HCT116 (cell line): ENCODE results near the gene GNG12.

Experiments
- CEBPB ChIP-seq: IDR thresholded peaks from 2 replicates; pipeline ENCODE4 v1.6.1; 2012; ENCODE audit warnings: low read depth
- EZH2 ChIP-seq: fragments of 200-600 bp; sonication (generic); IDR thresholded peaks from 2 replicates; pipeline ENCODE4 v1.6.1; 2017; ENCODE audit warnings: antibody characterized with exemption, mixed run types
- EZH2phosphoT487 ChIP-seq: fragments of 200-600 bp; IDR thresholded peaks from 2 replicates; pipeline ENCODE4 v1.6.1; 2018; ENCODE audit warnings: antibody characterized with exemption, borderline replicate concordance
- FOSL1 ChIP-seq: IDR thresholded peaks from 2 replicates; pipeline ENCODE4 v1.6.1; 2012; ENCODE audit warnings: low read depth
- POLR2A ChIP-seq: IDR thresholded peaks from 2 replicates; pipeline ENCODE4 v1.7.0; 2011; ENCODE audit warnings: borderline replicate concordance; ENCODE audit not compliant: insufficient read depth, insufficient read length; ENCODE audit errors: extremely low read depth
- POLR2AphosphoS5 ChIP-seq: IDR thresholded peaks from 2 replicates; pipeline ENCODE4 v1.6.1; 2011; ENCODE audit warnings: mild to moderate bottlenecking, low read depth, low read length, moderate library complexity
- REST ChIP-seq: IDR thresholded peaks from 2 replicates; pipeline ENCODE4 v1.6.1; 2012; ENCODE audit warnings: low read depth
- SIN3A ChIP-seq: IDR thresholded peaks from 2 replicates; pipeline ENCODE4 v1.6.1; 2012; ENCODE audit warnings: low read depth
- SP1 ChIP-seq: IDR thresholded peaks from 2 replicates; pipeline ENCODE4 v1.6.1; 2012; ENCODE audit warnings: low read depth
- TCF7L2 ChIP-seq: IDR thresholded peaks from 2 replicates; pipeline ENCODE4 v1.7.0; 2011; ENCODE audit warnings: borderline replicate concordance, inconsistent platforms; ENCODE audit not compliant: insufficient read depth, insufficient read length; ENCODE audit errors: extremely low read depth
- YY1 ChIP-seq: IDR thresholded peaks from 2 replicates; pipeline ENCODE4 v1.6.1; 2011; ENCODE audit warnings: low read length, low read depth, moderate library complexity, mild to moderate bottlenecking; ENCODE audit not compliant: insufficient replicate concordance; ENCODE audit errors: extremely low read depth
- ZFX ChIP-seq: fragments of 450-650 bp; IDR thresholded peaks from 2 replicates; pipeline ENCODE4 v1.6.1; 2017
- TF ChIP-seq, protein P1 (sequence below), 3 experiments: fragments of 200-600 bp in 1 of 3; sonication (generic) in 1 of 3; IDR thresholded peaks in 2 of 3; conservative IDR thresholded peaks in 1 of 3; 2 replicates each; pipeline ENCODE4 v1.5.1; 2012 to 2017; ENCODE audit warnings: low read depth in 2 of 3, low read length in 2 of 3, antibody characterized with exemption in 1 of 3, borderline replicate concordance in 1 of 3, control low read depth in 1 of 3, mild to moderate bottlenecking in 1 of 3, mixed read lengths in 1 of 3, mixed run types in 1 of 3, moderate library complexity in 1 of 3; ENCODE audit not compliant: insufficient read depth in 1 of 3
- TF ChIP-seq, protein P2 (sequence below): IDR thresholded peaks from 2 replicates; pipeline ENCODE4 v1.6.1; 2011; ENCODE audit warnings: mild to moderate bottlenecking, low read length, moderate library complexity; ENCODE audit not compliant: insufficient replicate concordance; ENCODE audit errors: extremely low read depth

- TF ChIP-seq, protein P1, sequence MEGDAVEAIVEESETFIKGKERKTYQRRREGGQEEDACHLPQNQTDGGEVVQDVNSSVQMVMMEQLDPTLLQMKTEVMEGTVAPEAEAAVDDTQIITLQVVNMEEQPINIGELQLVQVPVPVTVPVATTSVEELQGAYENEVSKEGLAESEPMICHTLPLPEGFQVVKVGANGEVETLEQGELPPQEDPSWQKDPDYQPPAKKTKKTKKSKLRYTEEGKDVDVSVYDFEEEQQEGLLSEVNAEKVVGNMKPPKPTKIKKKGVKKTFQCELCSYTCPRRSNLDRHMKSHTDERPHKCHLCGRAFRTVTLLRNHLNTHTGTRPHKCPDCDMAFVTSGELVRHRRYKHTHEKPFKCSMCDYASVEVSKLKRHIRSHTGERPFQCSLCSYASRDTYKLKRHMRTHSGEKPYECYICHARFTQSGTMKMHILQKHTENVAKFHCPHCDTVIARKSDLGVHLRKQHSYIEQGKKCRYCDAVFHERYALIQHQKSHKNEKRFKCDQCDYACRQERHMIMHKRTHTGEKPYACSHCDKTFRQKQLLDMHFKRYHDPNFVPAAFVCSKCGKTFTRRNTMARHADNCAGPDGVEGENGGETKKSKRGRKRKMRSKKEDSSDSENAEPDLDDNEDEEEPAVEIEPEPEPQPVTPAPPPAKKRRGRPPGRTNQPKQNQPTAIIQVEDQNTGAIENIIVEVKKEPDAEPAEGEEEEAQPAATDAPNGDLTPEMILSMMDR (IDR thresholded peaks at IDR 0.05 in 2 of 3, conservative IDR thresholded peaks at IDR 0.05 in 1 of 3; ENCODE audit: borderline replicate concordance in 1 of 3, insufficient read depth in 1 of 3, low read depth in 2 of 3, low read length in 2 of 3) = no peak
- no peak for TF ChIP-seq POLR2A
- TF ChIP-seq, protein P2, sequence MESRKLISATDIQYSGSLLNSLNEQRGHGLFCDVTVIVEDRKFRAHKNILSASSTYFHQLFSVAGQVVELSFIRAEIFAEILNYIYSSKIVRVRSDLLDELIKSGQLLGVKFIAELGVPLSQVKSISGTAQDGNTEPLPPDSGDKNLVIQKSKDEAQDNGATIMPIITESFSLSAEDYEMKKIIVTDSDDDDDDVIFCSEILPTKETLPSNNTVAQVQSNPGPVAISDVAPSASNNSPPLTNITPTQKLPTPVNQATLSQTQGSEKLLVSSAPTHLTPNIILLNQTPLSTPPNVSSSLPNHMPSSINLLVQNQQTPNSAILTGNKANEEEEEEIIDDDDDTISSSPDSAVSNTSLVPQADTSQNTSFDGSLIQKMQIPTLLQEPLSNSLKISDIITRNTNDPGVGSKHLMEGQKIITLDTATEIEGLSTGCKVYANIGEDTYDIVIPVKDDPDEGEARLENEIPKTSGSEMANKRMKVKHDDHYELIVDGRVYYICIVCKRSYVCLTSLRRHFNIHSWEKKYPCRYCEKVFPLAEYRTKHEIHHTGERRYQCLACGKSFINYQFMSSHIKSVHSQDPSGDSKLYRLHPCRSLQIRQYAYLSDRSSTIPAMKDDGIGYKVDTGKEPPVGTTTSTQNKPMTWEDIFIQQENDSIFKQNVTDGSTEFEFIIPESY = no peak
- TF ChIP-seq SP1 = no peak
- no peak for TF ChIP-seq SIN3A
- no peak for TF ChIP-seq FOSL1
- TF ChIP-seq POLR2AphosphoS5 = no peak
- TF ChIP-seq REST = no peak
- no peak for TF ChIP-seq EZH2phosphoT487
- no peak for TF ChIP-seq EZH2
- TF ChIP-seq TCF7L2 = no peak
- TF ChIP-seq CEBPB = no peak
- no peak for TF ChIP-seq ZFX
- no peak for TF ChIP-seq YY1
Measured at GRCh38 chr1:67759692-67760029, 73.6 kb downstream of the GNG12 start.
